Activated naive CD8-positive, alpha-beta T cell treated with anti-CD3 and anti-CD28 coated beads, Interleukin-2, amount 50 U/mL, for 24 hours (primary cell): ENCODE data around the gene HNF1B.

Experiments used
- ATAC-seq: fragments of 150-1000 bp; cut with Tn5 transposase; one replicate; pipeline ENCODE4 v1.10.0; 2021
- DNase-seq: peaks from one replicate; pipeline ENCODE4 v3.0.0; 2021
- H3K27ac Mint-ChIP-seq: one replicate; pipeline ENCODE4 v1.8.0; 2021; ENCODE audit warnings: mild to moderate bottlenecking, mixed read lengths
- H3K27me3 Mint-ChIP-seq: one replicate; pipeline ENCODE4 v1.8.0; 2021; ENCODE audit warnings: mixed read lengths
- H3K36me3 Mint-ChIP-seq: one replicate; pipeline ENCODE4 v1.8.0; 2021; ENCODE audit warnings: low read depth, mixed read lengths
- H3K4me1 Mint-ChIP-seq: one replicate; pipeline ENCODE4 v1.8.0; 2021; ENCODE audit warnings: mixed read lengths
- H3K4me3 Mint-ChIP-seq: one replicate; pipeline ENCODE4 v1.8.0; 2021; ENCODE audit warnings: mild to moderate bottlenecking, moderate library complexity, mixed read lengths
- H3K9me3 Mint-ChIP-seq: one replicate; pipeline ENCODE4 v1.8.0; 2021; ENCODE audit warnings: mixed read lengths

The HNF1B gene

GRCh38 chr17:37711113-37711512, 33.7 kb downstream of the HNF1B start:
- DNase-seq (no peak), ATAC-seq (no peak)
- peaks cover 1% of the 10 kb centered on the region for H3K36me3 Mint-ChIP-seq
- H3K27ac Mint-ChIP-seq: no peak overlapping the region
- H3K9me3 Mint-ChIP-seq: no peaks in the 10 kb centered on the region
- no peak overlapping the region for H3K4me3 Mint-ChIP-seq
- H3K27me3 Mint-ChIP-seq: peaks cover 32% of the 10 kb centered on the region
- peaks cover 7% of the 10 kb centered on the region for H3K4me1 Mint-ChIP-seq

- H3K36me3 Mint-ChIP-seq: peaks cover 1% of the 10 kb centered on the region
- no peak overlapping the region for H3K27ac Mint-ChIP-seq
- DNase-seq (no peak), ATAC-seq (no peak)
- no peaks in the 10 kb centered on the region for H3K9me3 Mint-ChIP-seq
- peaks cover 35% of the 10 kb centered on the region for H3K27me3 Mint-ChIP-seq
- peaks cover 7% of the 10 kb centered on the region for H3K4me1 Mint-ChIP-seq
- no peak overlapping the region for H3K4me3 Mint-ChIP-seq
Observed at GRCh38 chr17:37710344-37710886, 34.4 kb downstream of the HNF1B start.

- ATAC-seq (peak; percentile 71), DNase-seq (peak; percentile 13)
- Mint-ChIP-seq H3K27me3 (peaks cover 46% of the 10 kb centered on the region), H3K9me3 (no peaks in the 10 kb centered on the region), H3K36me3 (peaks cover 1% of the 10 kb centered on the region), H3K4me1 (peaks cover 7% of the 10 kb centered on the region), H3K27ac (no peak overlapping the region), H3K4me3 (no peak overlapping the region)
Observed at GRCh38 chr17:37708616-37709212, 36.1 kb downstream of the HNF1B start.

GRCh38 chr17:37708008-37708615, 36.7 kb downstream of the HNF1B start:
- Mint-ChIP-seq H3K27ac (no peak overlapping the region), H3K9me3 (no peaks in the 10 kb centered on the region), H3K4me3 (no peak overlapping the region), H3K36me3 (peaks cover 1% of the 10 kb centered on the region), H3K27me3 (peaks cover 48% of the 10 kb centered on the region), H3K4me1 (peaks cover 7% of the 10 kb centered on the region)
- ATAC-seq: no peak
- no peak for DNase-seq

- no peak overlapping the region for H3K4me3 Mint-ChIP-seq
- no peak overlapping the region for H3K27ac Mint-ChIP-seq
- DNase-seq (no peak), ATAC-seq (no peak)
- H3K36me3 Mint-ChIP-seq: peaks cover 1% of the 10 kb centered on the region
- no peaks in the 10 kb centered on the region for H3K9me3 Mint-ChIP-seq
- peaks cover 39% of the 10 kb centered on the region for H3K27me3 Mint-ChIP-seq
- H3K4me1 Mint-ChIP-seq: peaks cover 19% of the 10 kb centered on the region
Observed at GRCh38 chr17:37706446-37706845, 38.4 kb downstream of the HNF1B start.

GRCh38 chr17:37702598-37702997, 42.3 kb downstream of the HNF1B start:
- Mint-ChIP-seq H3K36me3 (no peaks in the 10 kb centered on the region), H3K27ac (no peak overlapping the region), H3K9me3 (no peaks in the 10 kb centered on the region), H3K4me1 (peaks cover 30% of the 10 kb centered on the region), H3K4me3 (no peak overlapping the region), H3K27me3 (peaks cover 24% of the 10 kb centered on the region)
- ATAC-seq (peak; percentile 47), DNase-seq (no peak)

GRCh38 chr17:37701496-37701898, 43.4 kb downstream of the HNF1B start:
- Mint-ChIP-seq H3K27ac (no peak overlapping the region), H3K9me3 (no peaks in the 10 kb centered on the region), H3K36me3 (no peaks in the 10 kb centered on the region), H3K4me3 (peak overlapping the region; percentile 19), H3K4me1 (peaks cover 41% of the 10 kb centered on the region), H3K27me3 (peaks cover 26% of the 10 kb centered on the region)
- peak; percentile 49 for ATAC-seq
- peak; percentile 71 for DNase-seq

GRCh38 chr17:37700881-37701280, 44.0 kb downstream of the HNF1B start:
- Mint-ChIP-seq H3K4me3 (no peak overlapping the region), H3K27ac (no peak overlapping the region), H3K36me3 (no peaks in the 10 kb centered on the region)

GRCh38 chr17:37699285-37699973, 45.4 kb downstream of the HNF1B start:
- Mint-ChIP-seq H3K9me3 (no peaks in the 10 kb centered on the region), H3K27me3 (peaks cover 17% of the 10 kb centered on the region), H3K4me3 (no peak overlapping the region), H3K27ac (peak overlapping the region; percentile 61), H3K36me3 (no peaks in the 10 kb centered on the region), H3K4me1 (peaks cover 43% of the 10 kb centered on the region)
- DNase-seq (no peak), ATAC-seq (no peak)

More at GRCh38 chr17:37700881-37701280, 44.0 kb downstream of the HNF1B start:
- H3K4me1 Mint-ChIP-seq: peaks cover 43% of the 10 kb centered on the region
- no peaks in the 10 kb centered on the region for H3K9me3 Mint-ChIP-seq
- peaks cover 27% of the 10 kb centered on the region for H3K27me3 Mint-ChIP-seq
- DNase-seq (no peak), ATAC-seq (no peak)

- H3K27me3 Mint-ChIP-seq: peaks cover 16% of the 10 kb centered on the region
- no peak overlapping the region for H3K4me3 Mint-ChIP-seq
- DNase-seq: no peak
- peaks cover 43% of the 10 kb centered on the region for H3K4me1 Mint-ChIP-seq
- no peak for ATAC-seq
- H3K9me3 Mint-ChIP-seq: no peaks in the 10 kb centered on the region
- H3K36me3 Mint-ChIP-seq: no peaks in the 10 kb centered on the region
- peak overlapping the region; percentile 61 for H3K27ac Mint-ChIP-seq
Observed at GRCh38 chr17:37698911-37699255, 46.0 kb downstream of the HNF1B start.

GRCh38 chr17:37698132-37698910, 46.5 kb downstream of the HNF1B start:
- DNase-seq (peak; percentile 18), ATAC-seq (peak; percentile 89)
- Mint-ChIP-seq H3K27me3 (peaks cover 12% of the 10 kb centered on the region), H3K4me1 (peaks cover 43% of the 10 kb centered on the region), H3K4me3 (no peak overlapping the region), H3K9me3 (no peaks in the 10 kb centered on the region), H3K27ac (peak overlapping the region; percentile 61), H3K36me3 (no peaks in the 10 kb centered on the region)

GRCh38 chr17:37697381-37697780, 47.5 kb downstream of the HNF1B start:
- no peak overlapping the region for H3K27ac Mint-ChIP-seq

GRCh38 chr17:37696366-37696765, 48.5 kb downstream of the HNF1B start:
- H3K27me3 Mint-ChIP-seq: peaks cover 12% of the 10 kb centered on the region
- H3K4me1 Mint-ChIP-seq: peaks cover 30% of the 10 kb centered on the region
- no peaks in the 10 kb centered on the region for H3K36me3 Mint-ChIP-seq
- no peak for DNase-seq
- ATAC-seq: no peak
- no peak overlapping the region for H3K4me3 Mint-ChIP-seq
- H3K27ac Mint-ChIP-seq: no peak overlapping the region
- no peaks in the 10 kb centered on the region for H3K9me3 Mint-ChIP-seq

More at GRCh38 chr17:37697381-37697780, 47.5 kb downstream of the HNF1B start:
- Mint-ChIP-seq H3K4me3 (no peak overlapping the region), H3K27me3 (peaks cover 12% of the 10 kb centered on the region), H3K4me1 (peaks cover 38% of the 10 kb centered on the region), H3K36me3 (no peaks in the 10 kb centered on the region), H3K9me3 (no peaks in the 10 kb centered on the region)
- DNase-seq: no peak
- no peak for ATAC-seq

- ATAC-seq (no peak), DNase-seq (no peak)
- Mint-ChIP-seq H3K27me3 (peaks cover 12% of the 10 kb centered on the region), H3K9me3 (no peaks in the 10 kb centered on the region), H3K4me3 (no peak overlapping the region), H3K4me1 (peaks cover 29% of the 10 kb centered on the region), H3K36me3 (no peaks in the 10 kb centered on the region), H3K27ac (no peak overlapping the region)
Observed at GRCh38 chr17:37695726-37696125, 49.1 kb downstream of the HNF1B start.
